LHCN-M2 (cell line): ENCODE measurements around the gene CDC5L. TPM values are rescaled to one million over a fixed set of nuclear protein-coding genes. Genes with fewer than 3 reads are reported as not detected.

Source experiments
- DNase-seq: peaks from one replicate; pipeline ENCODE4 v3.0.0-alpha.2; 2012; ENCODE audit warnings: low read depth
- total RNA-seq: library from RNA; depleted of rRNA; stranded (reverse); fragments of >200 nt; gene quantifications from 2 replicates; pipeline ENCODE4 v1.2.3, GENCODE V29; 2014

The CDC5L gene
- total RNA-seq, 1 experiment from 2014 or later: 35.0 TPM

DNA sequence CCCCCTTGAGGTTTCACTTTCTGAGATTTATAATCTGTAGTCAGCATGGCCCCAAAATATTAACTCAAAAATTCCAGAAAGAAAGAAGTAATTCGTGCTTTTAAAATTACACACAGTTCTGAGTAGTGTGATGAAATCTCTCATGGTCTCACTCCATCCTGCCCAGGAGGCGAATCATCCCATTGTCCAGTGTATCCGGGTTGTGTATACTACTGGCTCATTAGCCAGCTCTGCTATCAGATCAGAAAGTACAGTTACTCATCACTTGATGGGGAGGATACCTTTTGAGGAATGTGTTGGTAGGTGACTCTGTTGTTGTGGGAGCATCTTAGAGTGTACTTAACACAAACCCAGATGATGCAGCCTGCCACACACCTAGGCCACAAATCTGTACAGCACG is 65.2 kb downstream of the CDC5L start:
- peak; percentile 87 for DNase-seq

DNA sequence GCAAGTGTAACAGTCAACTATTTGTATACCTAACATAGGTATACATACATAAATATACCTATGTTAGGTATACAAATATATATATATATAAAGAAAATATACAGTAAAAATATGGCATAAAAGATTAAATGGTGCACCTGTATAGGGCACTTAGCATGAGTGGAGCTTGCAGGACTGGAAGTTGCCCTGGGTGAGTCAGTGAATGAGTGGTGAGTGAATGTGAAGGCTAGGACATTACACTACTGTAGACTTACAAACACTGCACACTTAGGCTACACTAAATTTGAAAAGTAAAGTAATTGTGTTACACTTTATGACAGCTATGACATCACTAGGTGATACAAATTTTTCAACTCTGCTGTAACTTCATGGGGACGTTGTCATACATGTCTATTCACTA is 65.6 kb downstream of the CDC5L start:
- no peak for DNase-seq

DNA sequence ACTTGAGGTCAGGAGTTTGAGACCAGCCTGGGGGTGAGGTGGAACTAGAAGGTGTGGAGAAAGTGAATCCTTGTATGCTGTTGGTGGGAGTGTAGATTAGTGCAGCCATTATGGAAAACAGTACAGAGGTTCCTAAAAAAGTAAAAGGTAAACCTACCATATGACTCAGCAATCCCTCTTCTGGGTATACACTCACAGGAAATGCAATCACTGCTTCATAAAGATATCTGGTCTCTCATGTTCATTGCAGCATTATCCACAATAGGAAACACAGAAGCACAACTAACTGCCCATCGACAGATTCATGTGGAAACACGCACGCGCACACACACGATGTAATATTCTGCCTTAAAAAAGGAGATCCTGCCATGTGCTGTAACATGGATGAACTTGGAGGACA is 66.7 kb downstream of the CDC5L start:
- DNase-seq: no peak

DNA sequence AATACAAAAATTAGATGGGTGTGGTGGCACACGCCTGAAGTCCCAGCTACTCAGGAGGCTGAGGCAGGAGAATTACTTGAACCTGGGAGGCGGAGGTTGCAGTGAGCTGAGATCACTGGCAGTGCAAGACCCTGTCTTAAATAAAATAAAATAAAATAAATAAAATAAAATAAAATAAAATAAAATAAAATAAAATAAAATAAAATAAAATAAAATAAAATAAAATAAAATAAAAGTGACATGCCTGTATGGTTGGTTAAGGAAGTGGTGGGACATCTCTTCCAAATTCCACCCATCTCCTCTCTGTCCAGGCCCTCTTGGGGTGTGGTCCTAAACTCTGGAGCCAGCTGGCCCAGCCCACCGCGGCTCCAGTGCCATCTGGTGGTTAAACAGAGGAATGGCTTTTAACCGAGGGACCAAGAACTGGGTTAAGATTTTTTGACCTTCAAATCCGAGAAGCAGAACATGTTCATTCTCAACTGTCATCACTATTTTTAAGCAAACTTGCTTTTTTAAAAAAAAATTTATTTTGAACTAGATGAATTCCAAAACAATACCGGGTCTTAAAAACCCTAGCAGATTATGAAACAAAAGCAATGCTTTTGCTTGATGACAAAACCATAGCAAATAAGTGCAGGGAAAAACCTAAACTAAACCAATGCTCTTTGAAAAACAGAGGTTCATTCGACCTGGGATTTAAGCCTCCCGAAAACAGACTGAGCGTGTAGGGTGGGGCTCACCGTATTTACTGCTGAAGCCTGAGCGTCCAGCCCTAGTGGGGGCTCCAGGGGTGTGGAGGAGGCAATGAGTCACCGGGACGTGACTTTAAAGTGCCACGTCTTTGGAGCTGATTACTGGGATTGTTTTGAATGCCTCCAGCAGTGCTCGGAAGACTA is 68.8 kb downstream of the CDC5L start:
- peak; percentile 63 for DNase-seq

DNA sequence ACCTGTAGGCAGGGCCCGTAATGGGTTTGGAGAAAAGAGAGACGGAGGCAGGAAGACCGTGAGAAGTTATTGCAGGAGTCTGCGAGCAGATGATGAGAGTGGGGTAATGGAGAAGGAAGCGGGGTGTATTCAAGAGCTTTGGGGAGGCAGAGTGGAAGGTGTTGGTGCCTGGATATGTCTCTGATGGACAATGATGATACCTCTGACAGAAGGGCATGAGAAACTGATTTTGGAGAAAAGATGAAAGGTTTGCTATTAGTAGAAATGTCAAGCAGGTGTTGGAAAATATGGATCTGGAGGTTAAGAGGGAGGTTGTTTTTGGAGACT is 69.4 kb downstream of the CDC5L start:
- DNase-seq: no peak

DNA sequence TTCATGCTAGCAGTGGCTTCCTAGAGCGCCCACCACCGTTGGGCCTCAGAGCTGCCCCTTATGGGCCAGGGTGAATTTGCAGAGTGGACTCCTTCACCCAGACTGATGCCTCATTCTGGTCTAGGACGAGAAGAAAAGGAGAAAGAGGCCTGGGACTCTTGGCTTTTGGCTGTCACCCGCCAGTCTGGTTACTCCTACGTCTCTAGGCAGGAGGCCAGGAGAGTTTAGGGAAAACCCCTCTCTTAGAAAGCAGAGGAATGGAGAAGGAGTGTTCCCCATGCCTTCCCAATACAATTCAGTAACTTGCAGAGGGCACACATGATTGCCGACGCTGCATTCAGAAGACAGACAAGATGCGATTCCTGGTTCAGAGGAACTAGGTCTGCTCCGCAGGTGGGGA is 70.1 kb downstream of the CDC5L start:
- DNase-seq: no peak

DNA sequence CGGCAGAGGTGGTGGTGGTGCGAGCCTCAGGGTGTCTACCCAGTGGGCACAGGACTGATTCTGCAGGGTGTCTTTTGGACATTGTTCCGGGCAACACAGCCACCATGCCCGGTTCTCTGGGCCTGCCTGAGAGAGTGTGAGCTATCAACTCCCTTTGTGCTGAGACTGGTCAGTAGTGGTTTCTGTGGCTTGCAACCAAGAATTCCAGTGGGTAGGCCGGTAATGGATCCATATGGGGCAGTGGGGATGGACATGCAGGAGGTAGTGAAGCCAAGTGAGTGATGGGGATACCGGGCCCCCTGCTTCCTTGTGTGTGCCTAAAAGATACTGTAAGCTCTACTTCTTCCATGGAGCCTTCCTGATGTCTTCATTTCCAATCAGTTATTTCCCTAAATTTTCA is 71.0 kb downstream of the CDC5L start:
- DNase-seq: no peak

DNA sequence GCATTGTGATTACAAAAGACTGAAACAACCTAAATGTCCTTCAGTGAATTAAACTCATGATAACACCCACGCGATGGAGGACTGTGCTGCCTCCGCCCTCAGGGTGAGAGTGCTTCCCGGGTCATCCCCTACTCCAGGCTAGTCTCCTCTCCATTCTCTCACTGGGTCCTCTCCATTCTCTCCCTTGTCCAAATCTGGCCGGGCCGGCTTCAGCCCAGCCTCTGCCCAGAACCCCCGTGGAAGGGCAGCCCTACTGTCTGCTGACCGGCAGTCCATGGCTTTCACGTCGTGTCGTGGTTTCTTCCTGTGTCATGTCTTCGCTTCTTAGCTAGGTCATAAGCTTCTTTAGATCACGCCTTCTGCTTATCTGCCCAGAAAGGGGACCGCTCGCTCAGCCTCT is 74.8 kb downstream of the CDC5L start:
- no peak for DNase-seq

DNA sequence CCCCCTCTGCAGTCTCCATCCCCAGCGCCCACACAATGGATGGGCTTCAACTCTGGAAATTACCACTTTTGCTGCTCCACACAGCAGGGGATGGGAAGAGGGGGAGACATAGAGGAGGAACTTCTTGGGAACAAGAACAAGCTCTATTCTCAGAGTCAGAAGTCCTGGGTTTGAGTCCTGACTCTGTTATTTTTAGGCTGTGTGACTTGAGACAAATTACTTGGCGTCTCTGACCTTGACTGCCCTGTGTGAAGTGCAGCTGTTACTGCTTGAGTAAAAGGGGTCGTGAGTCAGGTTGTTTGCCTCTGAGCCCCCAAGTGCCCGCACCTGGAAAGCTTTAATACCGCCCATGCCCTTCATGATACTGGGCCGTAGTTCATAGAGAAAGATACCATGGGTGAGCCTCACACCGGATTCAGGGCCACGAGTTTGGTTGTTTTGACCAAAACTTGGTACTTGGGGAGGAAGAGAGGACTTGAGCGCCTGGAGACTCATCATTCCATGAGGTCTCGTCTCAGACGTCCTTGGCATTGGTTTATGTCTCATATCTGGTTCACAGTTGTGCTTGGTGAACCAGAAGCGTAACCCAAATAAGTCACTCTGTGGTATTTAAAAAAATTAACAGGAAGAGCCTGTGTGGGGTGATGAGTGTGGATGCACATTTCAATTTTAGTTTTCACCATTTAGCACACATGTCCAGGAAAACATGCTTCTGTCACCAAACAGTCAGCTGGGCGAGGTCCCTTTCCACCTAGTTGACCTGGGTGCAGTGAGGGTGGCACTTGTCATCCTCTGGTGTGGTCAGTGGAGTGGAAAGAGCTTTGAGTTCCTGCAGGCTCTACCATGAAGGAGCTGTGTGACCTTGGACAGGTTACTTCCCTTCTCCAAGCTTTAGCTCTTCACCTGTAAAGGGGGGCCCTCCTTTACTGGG is 75.6 kb downstream of the CDC5L start:
- DNase-seq: no peak

DNA sequence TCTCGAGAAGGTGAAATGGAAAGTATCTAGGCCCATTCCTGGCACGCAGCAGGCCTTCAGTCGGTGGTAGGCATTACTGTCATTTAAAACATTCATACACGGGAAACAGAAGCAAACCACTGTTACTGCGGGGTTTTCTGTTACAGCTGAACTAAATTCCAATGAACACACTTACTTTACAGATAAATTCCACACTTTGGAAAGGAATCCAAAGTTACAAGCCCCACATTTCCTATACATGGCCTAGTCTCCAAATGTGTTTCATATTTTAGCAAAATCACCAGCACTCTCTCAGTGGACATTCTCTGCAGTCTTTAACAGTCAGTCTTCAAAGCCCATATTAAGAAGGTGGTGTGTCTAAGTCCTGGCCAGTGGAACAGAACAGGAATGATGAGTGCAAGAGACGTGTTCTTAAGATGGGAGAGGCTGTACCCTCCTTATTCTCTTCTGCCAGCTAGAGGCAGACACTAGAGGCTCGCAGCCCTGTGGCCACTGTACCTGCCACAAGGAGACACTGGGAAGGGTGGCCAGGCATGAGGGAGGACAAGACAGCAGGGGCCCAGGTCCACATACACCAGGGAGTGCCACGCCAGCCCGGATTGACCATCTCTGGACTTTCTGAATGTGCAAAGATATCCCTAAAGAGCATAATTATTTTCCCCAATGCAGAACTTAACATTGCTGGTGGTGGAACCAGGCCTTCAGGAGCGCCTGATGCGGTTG is 76.4 kb downstream of the CDC5L start:
- DNase-seq: no peak

DNA sequence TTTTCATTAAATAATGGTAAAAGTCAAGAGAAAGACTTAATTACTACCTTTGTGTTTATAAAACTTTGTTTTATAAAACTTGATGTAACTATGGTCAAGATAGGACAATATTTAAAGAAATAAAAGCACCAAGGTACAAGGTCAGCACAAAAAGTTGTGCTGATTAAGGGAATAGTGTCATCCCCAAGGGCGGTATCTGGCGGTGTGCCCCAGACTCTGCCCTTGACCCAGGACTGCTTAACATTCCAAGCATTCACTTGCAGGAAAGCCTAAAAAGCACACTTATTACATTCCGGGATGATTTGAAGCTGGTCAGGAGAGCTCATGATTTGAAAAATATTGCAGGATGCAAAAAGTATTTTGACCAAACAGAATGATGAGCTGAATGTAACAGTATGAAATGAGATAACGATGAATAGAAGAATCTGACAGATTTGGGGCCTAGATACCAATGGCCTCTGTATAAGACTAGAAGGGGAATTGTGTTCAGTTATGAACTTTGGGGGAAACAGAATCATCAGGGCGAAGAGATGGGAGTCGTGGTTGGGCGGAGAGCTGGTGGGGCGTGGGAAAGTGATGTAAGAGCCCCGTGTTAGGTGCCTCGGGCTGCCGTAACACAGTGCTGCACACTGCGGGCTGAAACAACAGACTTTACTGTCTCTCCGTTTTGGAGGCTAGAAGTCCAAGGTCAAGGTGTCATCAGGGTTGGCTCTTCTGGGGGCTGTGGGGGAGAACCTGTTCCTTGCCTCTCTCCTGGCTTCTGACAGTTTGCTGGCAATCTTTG is 77.2 kb downstream of the CDC5L start:
- DNase-seq: peak; percentile 49

DNA sequence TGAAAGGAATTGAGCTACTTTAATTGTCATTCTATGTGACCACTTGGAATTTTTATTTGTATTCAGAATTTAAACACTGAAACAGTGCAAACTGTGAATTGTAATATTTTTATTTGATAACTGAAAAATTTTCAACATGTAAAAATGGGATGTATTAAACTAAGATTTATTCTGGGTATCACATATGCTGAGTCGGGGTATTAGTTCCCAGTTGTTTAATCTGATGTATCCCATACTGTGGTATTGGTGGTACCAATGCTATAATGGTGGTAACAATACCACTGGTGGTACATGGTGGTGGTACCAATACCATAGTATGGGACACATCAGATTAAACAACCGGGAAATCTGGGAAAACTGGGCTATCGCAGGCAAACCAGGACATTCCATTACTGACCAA is 79.4 kb downstream of the CDC5L start:
- DNase-seq: no peak

DNA sequence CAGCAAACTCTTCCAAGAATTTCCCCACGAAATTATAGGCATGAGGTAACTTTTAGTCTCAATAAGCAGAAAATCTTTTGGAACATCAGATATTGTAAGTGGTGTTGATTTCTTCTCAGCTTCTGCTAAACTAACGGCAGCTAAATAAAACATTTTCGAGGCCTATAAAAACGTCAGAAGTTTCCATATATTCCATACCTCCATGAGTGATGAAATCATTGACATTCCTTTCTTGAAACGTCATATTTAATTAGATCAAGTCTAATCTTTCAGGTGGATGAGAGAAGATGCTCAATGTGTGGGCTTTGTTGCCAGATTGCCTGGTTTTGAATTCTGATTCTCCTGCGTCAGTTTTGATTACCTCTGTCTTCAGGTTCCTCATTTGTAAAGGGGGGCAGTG is 81.3 kb downstream of the CDC5L start:
- no peak for DNase-seq

DNA sequence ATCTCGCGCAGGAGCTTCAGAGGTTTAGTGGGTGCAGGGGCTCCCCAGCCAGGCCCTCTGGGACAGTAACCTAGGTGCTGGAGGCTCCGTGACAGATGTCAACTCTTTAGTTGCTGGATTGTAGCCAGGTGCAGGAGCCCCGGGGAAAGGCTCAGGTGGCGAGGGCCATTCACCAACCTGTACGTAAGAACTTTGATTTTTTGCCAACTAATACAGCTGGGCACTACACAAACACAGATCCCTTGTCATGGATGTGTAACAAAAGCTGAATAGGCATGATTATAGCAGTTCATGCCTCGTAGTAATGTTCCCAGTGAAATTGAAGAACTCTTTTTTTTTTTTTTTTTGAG is 82.6 kb downstream of the CDC5L start:
- no peak for DNase-seq

DNA sequence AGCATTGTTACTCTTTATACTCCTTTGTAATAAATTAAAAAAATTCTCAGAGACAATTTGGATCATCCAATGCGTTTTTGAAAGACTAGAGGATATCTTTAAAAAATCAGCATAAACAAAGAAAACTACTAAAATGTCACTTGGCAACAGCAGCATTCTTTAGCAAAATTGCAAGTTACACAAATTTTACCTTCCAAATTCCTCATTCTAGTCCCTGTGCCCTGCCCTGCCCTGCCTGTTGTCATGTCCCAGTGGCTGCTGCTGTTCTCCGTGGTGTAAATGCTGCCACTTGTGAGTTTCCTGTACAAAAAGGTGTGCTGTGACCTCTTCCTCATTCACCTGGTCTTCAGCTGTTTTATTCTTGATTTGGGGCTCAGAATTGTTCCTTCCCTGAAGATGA is 83.2 kb downstream of the CDC5L start:
- DNase-seq: no peak

DNA sequence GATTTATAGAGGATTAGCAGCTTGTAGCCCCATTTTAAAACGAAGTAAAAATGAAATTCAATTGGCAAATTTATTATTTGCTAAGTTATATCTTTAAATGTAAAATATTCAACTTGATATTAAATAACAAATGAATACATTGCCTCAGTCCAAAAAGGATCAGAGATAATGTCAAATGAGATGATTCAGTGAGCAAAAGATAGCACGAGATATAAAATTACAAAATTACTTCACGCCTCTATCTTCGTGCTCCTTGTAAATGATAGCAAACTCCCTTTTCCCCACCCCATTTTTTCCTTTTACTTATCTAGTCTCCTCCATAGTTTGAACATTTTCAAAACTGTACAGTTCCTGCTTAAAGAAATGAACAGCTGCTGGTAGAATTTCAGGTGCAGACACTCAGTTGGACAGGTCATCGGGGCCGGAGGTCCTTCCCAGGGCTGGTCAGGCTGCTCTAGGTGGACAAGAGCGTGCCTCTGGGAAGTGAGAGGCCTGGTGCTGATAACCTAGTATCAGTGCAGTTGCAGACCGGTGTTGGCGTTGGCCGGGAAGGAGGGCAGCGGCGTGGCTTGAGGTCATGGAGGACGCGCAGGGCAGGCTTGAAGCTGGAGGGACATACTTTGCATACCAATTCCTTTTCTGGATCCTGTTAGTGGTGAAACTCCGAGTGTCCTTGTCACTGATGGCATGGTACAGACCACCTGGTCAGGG is 83.9 kb downstream of the CDC5L start:
- no peak for DNase-seq

DNA sequence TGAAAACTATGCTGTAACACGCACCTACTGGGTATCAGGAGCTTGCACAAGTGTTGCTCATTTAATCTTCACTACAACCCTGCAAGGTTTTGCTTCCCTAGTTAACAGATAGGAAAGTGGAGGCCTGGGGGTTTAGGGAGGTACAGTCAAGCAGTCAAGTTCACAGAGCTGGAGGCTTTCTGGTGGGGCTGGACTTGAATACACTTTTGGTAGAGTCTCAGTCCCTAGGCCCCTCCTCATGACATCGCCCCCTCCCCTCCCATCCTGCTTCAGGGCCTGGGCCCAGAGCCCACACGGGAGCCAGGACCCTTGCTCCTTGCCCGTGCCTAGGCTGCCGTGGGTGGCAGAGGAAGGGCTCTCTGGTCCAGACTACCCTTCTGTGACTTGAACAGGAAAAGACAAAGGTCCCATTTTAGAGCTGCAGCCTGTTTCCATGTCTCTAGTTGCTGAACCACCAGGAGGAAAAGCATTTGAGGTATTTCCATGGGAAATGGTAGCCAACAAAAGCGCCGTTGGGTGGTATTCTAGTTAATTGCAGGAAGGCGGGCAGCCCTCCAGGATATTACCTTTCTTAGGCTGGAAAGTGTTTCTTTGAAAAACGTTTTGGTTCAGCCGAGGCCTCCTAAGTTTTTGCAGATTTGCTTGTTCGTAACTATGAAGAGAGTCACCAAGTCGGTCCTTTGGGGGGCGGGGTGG is 84.9 kb downstream of the CDC5L start:
- no peak for DNase-seq

DNA sequence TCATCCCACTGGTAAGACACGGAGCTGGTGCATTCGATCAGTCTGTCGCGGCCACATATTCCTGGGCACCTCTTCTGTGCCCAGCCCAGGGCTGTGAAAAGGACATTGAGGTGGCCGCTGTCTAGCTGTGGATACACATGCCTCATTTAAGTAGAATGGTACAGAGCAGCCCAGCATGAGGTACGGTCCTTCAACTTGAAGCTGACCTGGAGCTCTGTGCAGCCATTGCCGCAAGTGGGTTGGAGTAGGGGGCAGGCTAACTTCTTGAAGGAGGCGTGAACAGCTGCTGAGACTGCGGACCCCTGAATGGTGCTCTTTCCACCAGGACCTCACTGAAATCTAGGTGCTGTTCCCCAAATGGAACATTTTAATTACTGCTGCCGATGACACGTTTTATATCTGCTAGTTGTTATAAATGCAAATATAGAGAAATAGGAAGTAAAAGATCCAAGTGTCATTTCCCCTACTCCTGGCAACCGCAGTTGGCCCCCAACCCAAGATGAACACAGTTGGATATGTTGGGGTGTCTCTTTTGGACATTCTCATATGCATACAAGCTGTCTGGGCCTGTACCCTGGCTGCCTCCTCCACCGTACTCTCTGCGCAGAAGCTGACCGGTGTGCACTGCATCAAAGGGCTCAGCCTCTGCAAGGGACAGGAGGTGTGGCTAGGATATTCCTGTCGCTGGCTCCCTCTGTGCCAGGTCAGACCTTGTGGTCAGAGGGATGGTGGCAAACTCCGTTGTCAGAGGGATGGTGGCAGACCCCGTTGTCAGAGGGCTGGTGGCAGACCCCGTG is 86.1 kb downstream of the CDC5L start:
- no peak for DNase-seq

DNA sequence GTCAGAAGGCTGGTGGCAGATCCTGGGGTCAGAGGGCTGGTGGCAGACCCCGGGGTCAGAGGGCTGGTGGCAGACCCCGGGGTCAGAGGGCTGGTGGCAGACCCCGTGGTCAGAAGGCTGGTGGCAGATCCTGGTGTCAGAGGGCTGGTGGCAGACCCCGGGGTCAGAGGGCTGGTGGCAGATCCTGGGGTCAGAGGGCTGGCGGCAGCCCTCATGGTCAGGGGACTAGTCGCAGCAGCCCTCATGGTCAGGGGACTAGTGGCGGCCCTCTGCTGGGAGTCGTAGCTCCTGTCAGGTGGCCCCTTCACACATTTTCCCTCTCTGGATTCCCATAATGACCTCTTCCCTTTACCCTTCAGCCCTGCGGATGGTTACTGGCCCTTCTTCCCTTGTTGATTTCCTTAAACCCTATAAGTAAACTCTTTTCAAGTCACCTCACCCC is 86.7 kb downstream of the CDC5L start:
- DNase-seq: no peak
